ENCODE data around the gene CDKAL1.

GRCh38 chr6:21078497-21078896 is 544.2 kb downstream of the CDKAL1 start:
- TF ChIP-seq, protein P1, sequence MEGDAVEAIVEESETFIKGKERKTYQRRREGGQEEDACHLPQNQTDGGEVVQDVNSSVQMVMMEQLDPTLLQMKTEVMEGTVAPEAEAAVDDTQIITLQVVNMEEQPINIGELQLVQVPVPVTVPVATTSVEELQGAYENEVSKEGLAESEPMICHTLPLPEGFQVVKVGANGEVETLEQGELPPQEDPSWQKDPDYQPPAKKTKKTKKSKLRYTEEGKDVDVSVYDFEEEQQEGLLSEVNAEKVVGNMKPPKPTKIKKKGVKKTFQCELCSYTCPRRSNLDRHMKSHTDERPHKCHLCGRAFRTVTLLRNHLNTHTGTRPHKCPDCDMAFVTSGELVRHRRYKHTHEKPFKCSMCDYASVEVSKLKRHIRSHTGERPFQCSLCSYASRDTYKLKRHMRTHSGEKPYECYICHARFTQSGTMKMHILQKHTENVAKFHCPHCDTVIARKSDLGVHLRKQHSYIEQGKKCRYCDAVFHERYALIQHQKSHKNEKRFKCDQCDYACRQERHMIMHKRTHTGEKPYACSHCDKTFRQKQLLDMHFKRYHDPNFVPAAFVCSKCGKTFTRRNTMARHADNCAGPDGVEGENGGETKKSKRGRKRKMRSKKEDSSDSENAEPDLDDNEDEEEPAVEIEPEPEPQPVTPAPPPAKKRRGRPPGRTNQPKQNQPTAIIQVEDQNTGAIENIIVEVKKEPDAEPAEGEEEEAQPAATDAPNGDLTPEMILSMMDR (IDR thresholded peaks at IDR 0.05 in 8 of 11, conservative IDR thresholded peaks at IDR 0.05 in 3 of 11), result no peak
- TF ChIP-seq POLR2AphosphoS5 (IDR thresholded peaks at IDR 0.05), result no peak

Data from spleen (tissue), 7 donors.